Gastrocnemius medialis (tissue), 4 donors: ENCODE data around the gene NINJ2. TPM values are rescaled to one million over a fixed set of nuclear protein-coding genes. Genes with fewer than 3 reads are reported as not detected.
A peak's percentile ranks its signal among the peaks of the same experiment; 100 is the strongest.

Experiments
- ATAC-seq, 2 donors: fragments of 150-250 bp; one replicate each; pipeline ENCODE4 v1.9.1; 2016
- DNase-seq, 2 donors: peaks; one replicate each; pipeline ENCODE4 v3.0.0-alpha.2; 2019
- H3K27ac ChIP-seq, 4 donors: fragments of 200-600 bp; sonication (generic); 1 replicate in 1 of 4; 2 replicates in 3 of 4; pipeline ENCODE4 v1.5.1; 2016 to 2018; ENCODE audit warnings: mild to moderate bottlenecking in 2 of 4, moderate library complexity in 1 of 4
- H3K27me3 ChIP-seq, 3 donors: fragments of 200-600 bp; sonication (generic) in 2 of 3; 1 replicate in 1 of 3; 2 replicates in 2 of 3; pipeline versions ENCODE4 v1.5.1 to v1.6.0; 2016 to 2019; ENCODE audit warnings: mild to moderate bottlenecking in 1 of 3, moderate library complexity in 1 of 3
- H3K36me3 ChIP-seq, 2 donors: fragments of 200-600 bp; sonication (generic) in 1 of 2; one replicate each; pipeline ENCODE4 v1.5.1; 2017 to 2018
- H3K4me1 ChIP-seq, 2 donors: fragments of 200-600 bp; sonication (generic) in 1 of 2; one replicate each; pipeline ENCODE4 v1.5.1; 2016 to 2017; ENCODE audit warnings: mild to moderate bottlenecking in 2 of 2
- H3K4me3 ChIP-seq, 4 donors: fragments of 200-600 bp; sonication (generic) in 3 of 4; 1 replicate in 1 of 4; 2 replicates in 3 of 4; pipeline ENCODE4 v1.5.1; 2016 to 2019; ENCODE audit warnings: mild to moderate bottlenecking in 2 of 4
- H3K9me3 ChIP-seq, 3 donors: fragments of 200-600 bp; sonication (generic) in 2 of 3; 1 replicate in 1 of 3; 2 replicates in 2 of 3; pipeline ENCODE4 v1.5.1; 2016 to 2019
- POLR2A ChIP-seq, 2 donors: fragments of 450-650 bp; IDR thresholded peaks; one replicate each; pipeline ENCODE4 v1.6.1; 2017; ENCODE audit warnings: antibody characterized with exemption in 2 of 2, mild to moderate bottlenecking in 2 of 2, moderate library complexity in 2 of 2
- in situ Hi-C, 4 donors: fragments of 200-750 bp; cut with MboI; loops; one replicate each; pipeline versions ENCODE4 v1.15.0 to v1.8.0; 2017; ENCODE audit warnings: low sequenced_read_pairs in 4 of 4
- intact Hi-C: fragments of 100-400 bp; cut with DNase I; formaldehyde crosslinking; loops from one replicate; pipeline ENCODE4 v1.15.1; 2023; ENCODE audit warnings: low total_unique reads
- total RNA-seq, 4 donors: library from RNA; depleted of rRNA; stranded (reverse); fragments of >200 nt; gene quantifications; one replicate each; pipeline versions ENCODE4 v1.1.0 to v1.2.3, GENCODE V29; 2016
- TF ChIP-seq, protein P1 (sequence below), 5 experiments: fragments of 450-650 bp in 3 of 5; fragments of 200-600 bp in 2 of 5; sonication (generic) in 2 of 5; IDR thresholded peaks in 4 of 5; conservative IDR thresholded peaks in 1 of 5; 1 replicate in 4 of 5; 2 replicates in 1 of 5; pipeline ENCODE4 v1.5.1; 2016 to 2019; ENCODE audit warnings: antibody characterized with exemption in 5 of 5, mild to moderate bottlenecking in 3 of 5, moderate library complexity in 3 of 5

NINJ2 gene
- total RNA-seq, 4 donors from 2014 or later: 12.0 to 106 (median 78.5) TPM

DNA sequence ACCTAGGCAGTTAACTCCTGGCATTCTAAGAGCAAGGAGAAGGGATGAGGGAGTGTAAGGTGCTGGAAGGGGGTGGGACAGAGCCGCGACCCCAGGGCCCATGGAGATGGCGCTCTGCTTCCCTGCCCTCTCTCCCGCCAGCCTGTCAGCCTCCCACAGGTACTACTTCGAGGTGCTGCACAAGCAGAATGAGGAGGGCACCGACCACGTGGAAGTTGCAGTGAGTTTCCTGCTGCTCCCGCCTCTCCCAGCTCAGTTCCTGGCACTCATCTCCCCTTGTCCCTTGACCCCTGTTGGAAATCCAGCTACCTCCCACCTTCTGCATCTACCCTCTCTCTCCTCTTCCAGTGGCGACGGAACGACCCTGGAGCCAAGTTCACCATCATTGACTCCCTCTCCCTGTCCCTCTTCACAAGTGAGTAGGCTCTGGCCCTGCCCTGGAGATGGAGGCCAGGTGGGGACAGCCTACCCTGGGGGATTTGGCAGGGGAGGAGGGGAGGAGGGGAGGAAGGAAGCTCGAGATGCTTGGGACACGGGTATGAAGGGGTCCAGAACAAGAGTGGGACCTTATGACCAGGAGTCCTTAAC is 115.3 kb downstream of the NINJ2 start:
- TF ChIP-seq POLR2A (IDR thresholded peaks at IDR 0.05): no peak
- TF ChIP-seq, protein P1, sequence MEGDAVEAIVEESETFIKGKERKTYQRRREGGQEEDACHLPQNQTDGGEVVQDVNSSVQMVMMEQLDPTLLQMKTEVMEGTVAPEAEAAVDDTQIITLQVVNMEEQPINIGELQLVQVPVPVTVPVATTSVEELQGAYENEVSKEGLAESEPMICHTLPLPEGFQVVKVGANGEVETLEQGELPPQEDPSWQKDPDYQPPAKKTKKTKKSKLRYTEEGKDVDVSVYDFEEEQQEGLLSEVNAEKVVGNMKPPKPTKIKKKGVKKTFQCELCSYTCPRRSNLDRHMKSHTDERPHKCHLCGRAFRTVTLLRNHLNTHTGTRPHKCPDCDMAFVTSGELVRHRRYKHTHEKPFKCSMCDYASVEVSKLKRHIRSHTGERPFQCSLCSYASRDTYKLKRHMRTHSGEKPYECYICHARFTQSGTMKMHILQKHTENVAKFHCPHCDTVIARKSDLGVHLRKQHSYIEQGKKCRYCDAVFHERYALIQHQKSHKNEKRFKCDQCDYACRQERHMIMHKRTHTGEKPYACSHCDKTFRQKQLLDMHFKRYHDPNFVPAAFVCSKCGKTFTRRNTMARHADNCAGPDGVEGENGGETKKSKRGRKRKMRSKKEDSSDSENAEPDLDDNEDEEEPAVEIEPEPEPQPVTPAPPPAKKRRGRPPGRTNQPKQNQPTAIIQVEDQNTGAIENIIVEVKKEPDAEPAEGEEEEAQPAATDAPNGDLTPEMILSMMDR (IDR thresholded peaks at IDR 0.05 in 4 of 5, conservative IDR thresholded peaks at IDR 0.05 in 1 of 5): no peak
- H3K4me1 ChIP-seq: peaks cover 8 to 16% of the 10 kb centered on the region in 2 donors

DNA sequence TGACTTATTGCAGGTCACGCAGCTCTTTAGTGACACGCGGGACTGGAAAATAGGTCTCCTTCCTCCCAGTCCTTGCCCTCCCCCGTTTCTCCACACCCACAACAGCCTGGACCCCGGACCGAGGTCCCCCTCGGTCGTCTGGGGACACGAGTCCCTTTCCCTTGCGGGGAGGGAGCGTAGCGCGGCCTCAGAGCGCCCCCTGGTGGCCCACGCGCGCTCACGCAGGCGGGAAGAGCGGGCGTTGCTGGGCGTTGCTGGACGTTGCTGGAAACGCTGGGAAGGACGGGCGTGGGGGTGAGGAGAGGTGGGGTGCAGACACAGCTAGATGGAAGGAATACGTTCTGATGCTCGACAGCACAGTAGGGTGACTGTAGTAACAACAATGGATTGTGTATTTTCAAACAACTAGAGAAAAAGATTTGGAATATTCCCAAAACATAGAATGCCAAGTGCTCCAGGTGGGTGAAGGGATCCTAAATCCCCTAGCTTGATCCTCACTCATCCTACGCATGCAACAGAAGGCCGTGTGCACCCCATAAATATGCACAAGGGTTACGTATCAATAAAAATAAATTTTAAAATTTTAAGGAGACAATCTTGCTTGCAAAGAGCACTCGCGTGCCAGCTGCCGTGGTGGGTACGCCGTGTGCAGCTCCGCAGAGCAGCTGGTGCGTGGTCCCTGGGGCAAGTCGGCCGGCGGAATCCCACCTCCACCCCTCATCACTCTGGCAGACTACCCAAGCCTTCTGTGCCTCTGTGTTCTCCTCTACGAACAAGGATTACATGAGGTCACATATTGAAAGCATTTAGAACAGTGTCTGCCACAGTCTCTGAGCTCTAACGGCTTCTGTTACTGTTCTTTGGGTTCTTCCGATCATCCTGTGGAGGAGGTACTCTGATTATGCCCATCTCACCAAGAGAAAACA is 116.1 kb downstream of the NINJ2 start:
- TF ChIP-seq, protein P1 (IDR thresholded peaks at IDR 0.05 in 4 of 5, conservative IDR thresholded peaks at IDR 0.05 in 1 of 5): peak; percentile 98 to 99 (median 99)
- no peak for TF ChIP-seq POLR2A (IDR thresholded peaks at IDR 0.05)
- Histone ChIP-seq H3K36me3 (no peaks in the 10 kb centered on the region), H3K27ac (no peak overlapping the region), H3K9me3 (no peaks in the 10 kb centered on the region), H3K4me3 (peak overlapping the region in 1 of 4 donors; percentile 2), H3K27me3 (peaks cover 0 to 6% (median 5%) of the 10 kb centered on the region in 3 donors), H3K4me1 (peaks cover 0 to 10% of the 10 kb centered on the region in 2 donors)
- DNase-seq: no peak
- intact Hi-C loops: loop anchor here (1.0 kb wide), 2 partner anchors 94 to 105 kb away; no protein-coding TSS in a partner anchor
- ATAC-seq: peak; percentile 40 to 68
- in situ Hi-C loops: no loop called here

More for the DNA sequence above, 115.3 kb downstream of the NINJ2 start:
- no peak overlapping the region for H3K27ac ChIP-seq
- ATAC-seq (no peak), DNase-seq (no peak)
- intact Hi-C loops (loop anchor here (1.0 kb wide), 2 partner anchors 95 to 106 kb away; no protein-coding TSS in a partner anchor), in situ Hi-C loops (no loop called here)
- H3K36me3 ChIP-seq: no peaks in the 10 kb centered on the region
- H3K27me3 ChIP-seq: peaks cover 0 to 6% (median 5%) of the 10 kb centered on the region in 3 donors
- H3K9me3 ChIP-seq: no peaks in the 10 kb centered on the region
- no peak overlapping the region for H3K4me3 ChIP-seq

DNA sequence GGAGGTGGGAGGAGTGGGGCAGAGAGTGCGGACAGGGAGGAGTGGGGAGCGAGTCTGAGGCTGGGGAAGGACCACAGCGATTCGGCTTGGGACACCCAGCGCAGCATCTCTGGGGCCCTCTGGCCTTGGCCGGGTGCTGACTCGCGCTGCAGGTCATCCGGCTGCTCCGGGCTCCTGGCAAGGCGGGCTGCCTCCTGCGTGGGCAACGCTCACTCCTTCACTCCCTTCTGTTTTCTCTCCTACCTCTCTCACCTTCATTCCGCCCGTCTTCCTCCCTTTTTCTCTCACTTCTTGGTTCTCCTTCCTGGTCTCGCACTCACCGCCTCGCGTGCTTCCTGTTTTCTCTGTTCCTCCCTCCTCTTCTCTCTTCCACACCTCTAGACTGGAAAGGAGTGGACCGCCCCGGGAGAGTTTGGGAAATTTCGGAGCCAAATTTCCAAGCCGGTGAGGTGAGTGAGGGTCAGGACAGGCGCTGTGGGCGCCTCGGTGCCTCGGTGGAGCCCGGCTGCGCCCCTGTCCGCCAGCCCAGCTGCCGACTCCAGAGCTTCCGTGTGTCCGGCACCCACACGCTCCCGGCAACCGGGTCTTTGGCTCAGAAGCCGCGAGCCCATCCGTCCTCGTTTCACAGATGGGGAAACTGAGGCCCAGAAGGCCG is 116.9 kb downstream of the NINJ2 start:
- Histone ChIP-seq H3K27me3 (peaks cover 0 to 6% (median 5%) of the 10 kb centered on the region in 3 donors), H3K9me3 (no peaks in the 10 kb centered on the region), H3K36me3 (no peaks in the 10 kb centered on the region), H3K4me1 (peaks cover 0 to 8% of the 10 kb centered on the region in 2 donors), H3K4me3 (no peak overlapping the region), H3K27ac (no peak overlapping the region)
- intact Hi-C loops (no loop called here), in situ Hi-C loops (no loop called here)
- DNase-seq (no peak), ATAC-seq (no peak)
- TF ChIP-seq, protein P1 (IDR thresholded peaks at IDR 0.05 in 4 of 5, conservative IDR thresholded peaks at IDR 0.05 in 1 of 5): no peak
- no peak for TF ChIP-seq POLR2A (IDR thresholded peaks at IDR 0.05)

DNA sequence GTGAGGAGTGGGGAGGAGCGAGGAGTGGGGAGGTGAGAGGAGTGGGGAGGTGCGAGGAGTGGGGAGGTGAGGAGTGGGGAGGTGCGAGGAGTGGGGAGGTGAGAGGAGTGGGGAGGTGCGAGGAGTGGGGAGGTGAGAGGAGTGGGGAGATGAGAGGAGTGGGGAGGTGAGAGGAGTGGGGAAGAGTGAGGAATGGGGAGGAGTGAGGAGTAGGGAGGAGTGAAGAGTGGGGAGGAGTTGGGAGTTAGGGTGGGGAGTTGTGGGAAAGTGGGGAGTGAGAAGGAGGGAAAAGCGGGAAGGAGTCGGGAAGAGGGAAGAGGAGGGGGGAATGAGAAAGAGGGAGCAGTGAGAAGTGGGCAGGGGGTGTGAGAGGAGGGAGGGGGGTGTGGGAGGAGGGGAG is 117.4 kb downstream of the NINJ2 start:
- in situ Hi-C loops (no loop called here), intact Hi-C loops (no loop called here)
- ATAC-seq (no peak), DNase-seq (no peak)
- Histone ChIP-seq H3K4me3 (no peak overlapping the region), H3K36me3 (no peaks in the 10 kb centered on the region), H3K4me1 (peaks cover 0 to 2% of the 10 kb centered on the region in 2 donors), H3K27me3 (peaks cover 0 to 6% (median 5%) of the 10 kb centered on the region in 3 donors), H3K27ac (no peak overlapping the region), H3K9me3 (no peaks in the 10 kb centered on the region)
- no peak for TF ChIP-seq POLR2A (IDR thresholded peaks at IDR 0.05)
- TF ChIP-seq, protein P1 (IDR thresholded peaks at IDR 0.05 in 4 of 5, conservative IDR thresholded peaks at IDR 0.05 in 1 of 5): no peak
